Hematopoietic multipotent progenitor cell treated with erythropoietin and hydrocortisone succinate and interleukin-3 and kit ligand, for 15 days (in vitro differentiated cells): ENCODE data around the gene GATM.

ENCODE experiments used
- DNase-seq: peaks from one replicate; pipeline ENCODE4 v3.0.0-alpha.2; 2015; ENCODE audit warnings: low spot score

Gene GATM, protein sequence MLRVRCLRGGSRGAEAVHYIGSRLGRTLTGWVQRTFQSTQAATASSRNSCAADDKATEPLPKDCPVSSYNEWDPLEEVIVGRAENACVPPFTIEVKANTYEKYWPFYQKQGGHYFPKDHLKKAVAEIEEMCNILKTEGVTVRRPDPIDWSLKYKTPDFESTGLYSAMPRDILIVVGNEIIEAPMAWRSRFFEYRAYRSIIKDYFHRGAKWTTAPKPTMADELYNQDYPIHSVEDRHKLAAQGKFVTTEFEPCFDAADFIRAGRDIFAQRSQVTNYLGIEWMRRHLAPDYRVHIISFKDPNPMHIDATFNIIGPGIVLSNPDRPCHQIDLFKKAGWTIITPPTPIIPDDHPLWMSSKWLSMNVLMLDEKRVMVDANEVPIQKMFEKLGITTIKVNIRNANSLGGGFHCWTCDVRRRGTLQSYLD

DNA sequence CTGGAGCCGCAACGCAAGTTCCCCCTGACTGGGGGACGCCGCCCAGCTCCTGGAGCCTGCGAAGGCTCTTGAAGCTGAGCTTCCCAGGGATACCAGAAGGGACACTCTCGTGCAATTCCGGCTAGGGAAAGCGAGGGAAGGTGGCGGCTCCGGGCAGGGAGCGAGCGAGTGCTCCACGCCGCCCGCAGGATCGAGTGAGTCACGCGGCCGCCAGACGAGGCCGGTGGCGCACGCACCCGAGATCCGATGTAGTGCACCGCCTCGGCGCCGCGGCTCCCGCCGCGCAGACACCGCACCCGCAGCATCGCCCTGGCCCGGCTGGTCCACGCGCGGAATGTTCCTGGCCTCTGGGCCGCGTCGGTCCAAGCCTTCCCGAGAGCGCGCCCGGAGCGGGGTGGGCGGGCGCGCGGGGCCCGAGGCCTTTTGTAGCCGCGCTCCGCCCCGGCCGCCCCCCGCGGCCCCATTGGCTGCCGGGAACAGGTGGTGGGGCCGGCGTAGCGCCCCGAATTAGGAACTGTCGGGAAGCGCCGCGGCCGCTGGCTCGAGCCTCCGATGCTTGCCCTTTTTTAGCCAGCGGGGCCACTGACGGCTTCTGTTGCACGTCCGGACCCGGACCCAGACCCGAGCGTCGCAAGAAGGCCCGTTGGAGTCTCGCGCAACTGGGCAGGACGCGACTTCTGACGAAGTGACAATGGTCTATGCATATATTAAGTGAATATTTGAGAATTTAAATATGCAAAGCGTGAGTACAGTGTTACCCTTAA is at the start of gene GATM:
Gene GATM, minus strand, starts transcription at position 396 of the 764 bp plus-strand sequence. Its CDS starts 91 bp downstream, at position 305.
- no peak for DNase-seq

DNA sequence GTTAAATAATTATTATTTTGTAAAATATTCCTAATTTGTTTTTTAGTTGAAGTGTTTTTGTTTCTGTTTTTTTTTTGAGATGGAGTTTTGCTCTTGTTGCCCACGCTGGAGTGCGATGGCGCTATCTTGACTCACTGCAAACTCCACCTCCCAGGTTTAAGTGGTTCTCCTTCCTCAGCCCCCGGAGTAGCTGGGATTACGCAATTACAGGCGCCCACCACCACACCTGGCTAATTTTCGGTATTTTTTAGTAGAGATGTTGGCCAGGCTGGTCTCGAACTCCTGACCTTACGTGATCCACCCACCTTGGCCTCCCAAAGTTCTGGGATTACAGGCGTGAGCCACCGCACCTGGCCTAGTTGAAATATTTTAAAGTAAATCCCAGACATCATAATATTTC is 48.7 kb upstream of the GATM start:
- no peak for DNase-seq

DNA sequence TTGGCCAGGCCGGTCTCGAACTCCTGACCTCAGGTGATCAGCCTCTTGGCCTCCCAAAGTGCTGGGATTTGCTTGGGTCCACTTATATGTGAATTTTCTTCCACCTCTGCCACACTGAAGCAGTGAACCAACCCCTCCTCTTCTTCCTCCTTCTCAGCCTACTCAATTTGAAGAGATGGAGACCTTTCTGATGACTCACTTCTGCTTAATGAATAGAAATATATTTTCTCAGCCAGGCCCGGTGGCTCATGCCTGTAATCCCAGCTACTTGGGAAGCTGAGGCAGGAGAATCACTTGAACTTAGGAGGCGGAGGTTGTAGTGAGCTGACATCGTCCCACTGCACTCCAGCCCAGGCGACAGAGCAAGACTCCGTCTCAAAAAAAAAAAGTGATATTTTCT is 46.8 kb upstream of the GATM start:
- DNase-seq: no peak

DNA sequence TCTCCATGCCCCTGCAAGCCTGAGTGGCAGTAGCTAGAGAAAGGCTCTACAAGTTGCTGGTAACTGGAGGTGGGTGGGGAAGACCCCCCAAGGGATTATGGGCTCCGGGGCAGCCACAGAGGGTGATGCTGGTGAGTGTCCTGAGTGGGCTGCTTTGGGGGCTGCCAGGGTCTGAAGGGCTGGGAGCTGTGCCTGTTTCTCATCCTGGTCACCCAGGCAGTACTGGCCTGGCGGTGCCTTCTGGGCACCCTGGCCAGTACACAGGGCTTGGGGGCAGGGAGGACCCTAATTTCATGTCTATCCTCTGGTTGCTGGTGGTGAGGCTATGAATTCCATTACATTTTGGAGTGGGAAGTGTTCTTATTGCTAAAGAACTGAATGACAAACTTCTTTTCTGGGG is 46.1 kb upstream of the GATM start:
- DNase-seq: no peak

DNA sequence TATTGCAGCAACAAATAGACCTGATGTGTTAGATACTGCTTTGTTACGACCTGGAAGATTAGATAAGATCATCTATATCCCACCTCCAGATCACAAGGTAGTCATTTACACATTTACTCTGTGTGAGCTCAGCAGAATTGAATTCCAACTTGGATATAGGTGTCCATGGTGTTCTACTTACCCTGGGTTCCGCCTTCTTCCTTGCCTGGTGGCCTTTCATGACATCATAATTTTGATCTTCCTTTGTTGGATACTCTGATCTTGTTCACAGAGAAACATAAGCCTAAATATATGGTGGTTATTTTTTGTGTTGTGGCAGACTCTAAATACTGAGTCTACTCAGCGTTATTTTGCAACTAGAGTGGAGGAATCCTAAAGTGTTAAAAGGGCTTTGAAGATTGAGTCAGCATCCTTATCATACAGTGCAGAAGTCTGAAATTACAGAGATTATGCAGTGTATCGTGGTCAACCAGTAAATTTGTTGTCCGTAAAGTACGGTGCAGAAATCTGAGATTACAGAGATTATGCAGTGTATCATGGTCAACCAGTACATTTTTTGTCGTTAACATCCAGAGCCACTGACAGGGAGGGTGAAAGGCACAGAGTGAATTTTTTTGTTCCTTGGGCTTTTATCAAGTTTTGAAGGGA is 39.1 kb upstream of the GATM start:
- peak; percentile 12 for DNase-seq

DNA sequence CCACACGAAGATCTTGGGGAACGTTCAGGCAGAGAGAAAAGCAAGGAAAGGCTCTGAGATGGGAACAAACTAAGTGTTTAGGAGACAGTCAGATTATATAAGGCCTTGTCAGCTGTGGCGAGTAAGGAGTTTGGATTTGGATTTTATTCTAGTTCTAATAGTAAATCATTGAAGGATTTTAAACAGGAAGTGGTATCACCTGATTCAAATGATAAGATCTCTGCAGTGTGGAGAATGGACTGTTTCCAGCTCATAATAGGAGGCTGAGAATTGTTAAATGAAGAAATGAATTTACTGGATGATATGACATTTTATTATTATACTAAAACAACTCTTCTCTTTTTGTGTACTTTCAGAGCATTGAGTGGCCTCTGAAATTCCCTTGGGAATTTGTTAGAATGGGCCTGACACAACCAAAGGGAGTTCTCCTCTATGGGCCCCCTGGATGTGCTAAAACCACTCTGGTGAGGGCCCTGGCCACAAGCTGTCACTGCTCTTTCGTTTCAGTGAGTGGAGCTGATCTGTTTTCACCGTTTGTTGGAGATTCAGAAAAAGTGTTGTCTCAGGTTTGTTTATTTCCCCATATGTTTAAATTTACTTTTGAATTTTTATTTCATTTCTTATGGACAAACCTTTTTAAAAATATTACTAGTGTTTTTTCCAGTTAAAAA is 36.0 kb upstream of the GATM start:
- no peak for DNase-seq

DNA sequence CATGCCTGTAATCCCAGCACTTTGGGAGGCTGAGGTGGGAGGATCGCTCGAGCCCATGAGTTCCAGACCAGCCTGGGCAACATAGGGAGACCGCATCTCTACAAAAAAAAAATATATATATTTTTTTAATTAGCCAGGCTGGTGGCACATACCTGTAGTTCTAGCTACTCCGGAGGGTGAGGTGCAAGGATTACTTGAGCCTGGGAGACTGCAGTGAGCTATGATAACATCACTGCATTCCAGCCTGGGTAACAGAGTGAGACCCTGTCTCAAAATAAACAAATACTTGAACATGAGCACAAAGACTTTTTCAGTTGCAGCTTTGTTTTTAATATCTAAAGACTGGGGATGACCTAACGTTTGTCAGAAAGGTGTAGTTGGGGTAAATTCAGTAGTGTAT is 31.3 kb upstream of the GATM start:
- no peak for DNase-seq

DNA sequence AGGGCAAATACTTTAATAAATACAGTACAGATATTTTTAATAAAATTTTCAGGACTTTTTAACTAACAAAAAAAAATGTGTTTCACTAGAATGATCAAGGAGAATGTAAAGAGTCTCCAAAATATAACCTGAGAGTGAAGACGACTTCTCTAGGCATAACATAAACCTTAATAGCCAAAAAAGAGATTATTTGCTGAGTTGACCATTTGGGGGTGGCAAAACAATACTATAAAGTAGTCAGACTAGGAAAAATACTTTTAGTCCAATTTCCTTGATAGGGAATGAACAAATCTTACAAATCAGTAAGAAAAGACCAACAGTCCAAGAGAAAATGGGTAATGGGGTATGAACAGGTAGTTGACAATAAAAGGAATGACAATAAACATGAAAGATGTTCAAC is 29.4 kb upstream of the GATM start:
- DNase-seq: no peak

DNA sequence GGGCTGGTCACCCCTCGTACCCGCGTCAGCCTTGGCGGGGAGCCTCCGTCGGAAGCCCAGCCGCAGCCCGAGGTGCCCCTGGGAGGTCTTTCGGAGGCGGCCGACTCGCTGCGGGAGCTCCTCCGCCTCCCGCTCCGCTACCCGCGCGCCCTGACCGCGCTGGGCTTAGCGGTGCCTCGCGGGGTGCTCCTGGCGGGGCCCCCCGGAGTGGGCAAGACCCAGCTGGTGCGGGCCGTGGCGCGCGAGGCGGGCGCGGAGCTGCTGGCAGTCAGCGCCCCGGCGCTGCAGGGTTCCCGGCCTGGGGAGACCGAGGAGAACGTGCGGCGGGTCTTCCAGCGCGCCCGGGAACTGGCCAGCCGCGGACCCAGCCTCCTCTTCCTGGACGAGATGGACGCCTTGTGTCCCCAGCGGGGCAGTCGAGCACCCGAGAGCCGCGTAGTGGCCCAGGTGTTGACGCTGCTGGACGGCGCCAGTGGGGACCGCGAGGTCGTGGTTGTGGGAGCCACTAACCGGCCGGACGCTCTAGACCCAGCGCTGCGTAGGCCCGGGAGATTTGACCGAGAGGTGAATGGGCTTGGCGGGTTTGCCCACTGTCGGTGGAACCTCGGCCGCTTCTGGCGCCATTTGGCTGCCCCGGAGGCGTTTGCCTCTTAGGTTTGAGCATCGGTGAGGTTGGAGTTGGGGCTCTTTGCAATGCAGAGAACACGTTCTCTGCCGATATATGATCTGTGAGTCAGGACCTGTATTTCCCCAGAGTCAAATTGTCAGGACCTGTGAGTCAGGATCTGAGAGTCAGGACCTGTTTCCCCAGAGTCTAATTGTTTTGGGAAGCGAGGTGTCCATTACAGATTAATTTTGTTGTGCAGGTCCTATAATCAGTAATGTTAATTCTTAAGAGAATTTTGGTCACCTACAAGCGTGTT is 24.9 kb upstream of the GATM start:
- DNase-seq: peak; percentile 24

DNA sequence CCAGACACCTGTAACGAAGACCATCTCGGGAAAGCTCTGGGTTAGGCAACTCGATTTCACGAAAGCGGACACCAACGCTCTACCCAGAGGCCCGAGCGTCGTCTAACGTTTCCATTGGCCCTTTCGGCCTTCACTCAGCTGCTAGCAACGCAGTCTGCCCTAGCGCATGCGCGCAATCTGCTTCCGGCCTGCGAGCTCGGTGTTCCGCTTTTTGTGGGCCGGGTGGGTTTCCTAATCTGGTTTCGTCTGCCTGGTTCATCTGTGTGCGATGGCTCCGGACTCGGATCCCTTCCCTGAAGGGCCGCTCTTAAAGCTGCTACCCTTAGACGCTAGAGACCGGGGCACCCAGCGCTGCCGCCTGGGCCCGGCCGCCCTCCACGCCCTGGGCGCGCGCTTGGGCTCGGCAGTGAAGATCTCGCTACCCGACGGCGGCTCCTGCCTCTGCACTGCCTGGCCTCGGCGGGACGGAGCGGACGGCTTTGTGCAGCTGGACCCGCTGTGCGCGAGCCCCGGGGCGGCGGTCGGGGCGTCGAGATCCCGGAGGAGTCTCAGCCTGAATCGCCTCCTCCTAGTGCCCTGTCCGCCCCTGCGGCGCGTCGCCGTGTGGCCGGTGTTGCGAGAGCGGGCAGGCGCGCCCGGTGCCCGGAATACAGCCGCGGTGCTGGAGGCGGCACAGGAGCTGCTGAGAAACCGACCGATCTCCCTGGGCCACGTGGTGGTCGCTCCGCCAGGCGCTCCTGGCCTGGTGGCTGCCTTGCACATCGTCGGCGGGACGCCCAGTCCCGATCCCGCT is 24.0 kb upstream of the GATM start:
- DNase-seq: peak; percentile 98

DNA sequence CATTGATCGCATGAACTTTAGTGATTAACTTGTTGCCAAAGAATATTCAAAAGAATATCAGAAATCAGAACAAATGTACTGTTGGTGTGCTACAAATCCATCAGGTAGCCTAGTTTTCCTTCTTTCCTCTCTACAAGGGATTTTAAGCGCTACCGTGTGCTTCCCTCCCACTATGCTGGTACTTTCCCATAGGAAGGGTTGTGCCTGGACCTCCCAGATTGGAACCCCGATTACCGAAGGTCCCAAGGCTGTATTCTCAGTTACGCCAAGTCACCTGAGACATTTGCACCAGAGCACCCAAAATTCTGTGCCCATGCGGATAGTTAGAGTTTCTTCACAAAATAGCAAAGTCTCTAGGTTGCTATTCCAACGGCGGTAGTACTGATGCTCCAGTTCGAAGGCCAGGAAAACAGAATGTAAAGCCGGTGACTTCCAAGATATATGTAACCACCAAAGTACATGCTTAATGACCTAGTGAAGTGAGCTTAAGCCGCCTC is 23.4 kb upstream of the GATM start:
- peak; percentile 30 for DNase-seq

DNA sequence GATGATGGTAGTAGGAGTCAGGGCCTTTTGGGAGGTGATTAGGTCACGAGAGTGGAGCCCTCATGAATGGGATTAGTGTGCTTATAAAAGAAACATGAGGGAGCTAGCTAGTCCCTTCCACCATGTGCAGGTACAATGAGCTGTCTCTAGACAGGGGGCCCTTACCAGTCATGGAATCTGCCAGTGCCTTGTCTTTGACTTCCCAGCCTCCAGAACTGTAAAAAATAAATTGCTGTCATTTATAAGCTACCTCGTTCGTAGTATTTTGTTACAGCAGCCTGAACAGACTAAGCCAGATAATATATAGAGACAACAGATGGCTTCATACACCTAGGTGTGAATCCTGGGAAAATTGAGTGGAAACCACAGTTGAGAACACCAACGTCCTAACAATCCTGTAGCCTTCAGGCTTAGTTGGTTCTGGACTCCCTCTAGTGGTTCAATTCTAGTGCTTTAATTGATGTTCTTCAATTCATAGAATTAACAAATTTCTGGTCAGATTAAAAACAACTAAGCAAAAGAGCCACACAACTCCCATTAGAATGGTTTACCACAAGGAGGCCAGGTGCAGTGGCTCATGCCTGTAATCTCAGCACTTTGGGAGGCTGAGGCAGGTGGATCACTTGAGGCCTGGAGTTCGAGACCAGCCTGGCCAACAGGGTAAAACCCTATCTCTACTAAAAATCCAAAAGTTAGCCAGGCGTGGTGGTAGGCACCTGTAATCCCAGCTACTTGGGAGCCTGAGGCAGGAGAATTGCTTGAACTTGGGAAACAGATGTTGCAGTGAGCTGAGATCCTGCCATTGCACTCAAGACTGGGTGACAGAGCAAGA is 21.3 kb upstream of the GATM start:
- peak; percentile 64 for DNase-seq

DNA sequence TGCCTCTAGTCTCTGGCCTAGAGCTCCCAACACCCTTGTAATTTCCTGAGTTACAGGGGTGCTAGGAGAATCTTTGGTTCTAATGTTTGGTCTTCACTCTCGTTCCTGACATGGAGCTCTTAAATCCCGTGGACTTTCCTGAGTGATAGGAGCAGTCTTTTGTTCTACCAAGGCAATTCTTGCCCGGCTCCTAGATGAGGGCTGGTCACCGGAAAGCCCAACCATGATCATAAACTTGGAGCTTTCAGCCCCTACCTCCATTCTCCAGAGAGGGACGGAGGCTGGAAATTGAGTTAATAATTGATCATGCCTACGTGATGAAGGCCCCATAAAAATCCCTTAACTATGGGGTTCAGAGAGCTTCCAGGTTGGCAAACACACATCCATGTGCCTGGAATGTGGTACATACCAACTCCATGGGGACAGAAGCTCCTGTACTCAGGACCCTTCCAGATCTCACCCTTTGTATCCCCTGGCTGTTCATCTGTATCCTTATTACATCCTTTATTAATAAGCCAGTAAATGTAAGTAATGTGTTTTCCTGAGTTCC is 18.8 kb upstream of the GATM start:
- DNase-seq: no peak

DNA sequence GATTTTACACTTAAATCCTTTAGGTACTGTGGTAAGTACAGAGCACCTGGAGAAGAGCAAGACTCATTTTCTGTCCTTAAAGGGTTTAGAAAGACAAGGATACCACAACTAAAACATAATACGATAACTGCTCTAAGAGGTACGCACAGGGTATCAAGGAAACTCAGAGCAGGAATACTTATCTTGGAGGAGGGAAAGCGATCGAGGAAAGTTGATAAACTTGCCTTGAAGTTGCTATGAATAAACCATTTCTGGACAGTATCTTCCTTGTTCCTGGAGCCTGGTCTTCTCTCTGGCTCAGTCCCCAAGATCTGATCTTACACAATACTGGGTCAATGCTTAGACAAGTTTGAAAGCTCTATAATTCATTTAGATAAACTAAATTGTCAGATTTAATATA is 17.6 kb upstream of the GATM start:
- DNase-seq: no peak

DNA sequence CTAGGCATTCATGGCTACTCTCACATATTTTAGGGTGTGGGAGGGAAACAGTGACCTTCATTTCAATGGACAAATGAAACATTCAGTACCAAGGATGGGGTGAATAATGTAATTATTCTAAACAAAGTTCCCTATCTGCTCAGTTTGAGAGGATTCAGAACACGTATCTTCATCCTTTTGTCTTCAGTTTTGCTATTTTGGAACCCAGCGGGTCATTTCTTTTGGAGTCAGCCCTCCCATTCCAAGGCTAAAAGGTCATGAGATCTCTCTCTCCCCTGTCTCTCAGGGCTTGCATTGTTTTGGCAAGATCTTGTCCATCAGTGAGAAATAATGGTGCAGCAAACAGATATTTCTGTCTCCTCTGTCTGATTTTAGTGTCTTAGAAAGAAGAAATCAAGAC is 16.3 kb upstream of the GATM start:
- DNase-seq: no peak

DNA sequence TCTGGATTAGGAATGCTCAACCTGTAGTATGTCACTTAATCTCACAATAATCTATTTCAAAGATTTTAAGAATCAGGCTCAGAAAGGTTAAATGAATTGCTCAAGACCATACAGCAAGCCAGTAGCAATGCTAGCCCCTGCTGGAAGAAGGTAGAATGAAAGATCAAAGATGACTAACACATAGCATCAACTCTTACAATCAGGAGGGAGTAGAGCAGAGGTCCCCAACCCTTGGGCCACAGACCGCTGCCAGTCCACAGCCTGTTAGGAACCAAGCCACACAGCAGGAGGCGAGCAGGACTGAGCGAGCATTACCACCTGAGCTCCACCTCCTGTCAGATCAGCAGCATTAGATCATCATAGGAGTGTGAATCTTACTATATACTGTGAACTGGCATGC is 15.5 kb upstream of the GATM start:
- no peak for DNase-seq

DNA sequence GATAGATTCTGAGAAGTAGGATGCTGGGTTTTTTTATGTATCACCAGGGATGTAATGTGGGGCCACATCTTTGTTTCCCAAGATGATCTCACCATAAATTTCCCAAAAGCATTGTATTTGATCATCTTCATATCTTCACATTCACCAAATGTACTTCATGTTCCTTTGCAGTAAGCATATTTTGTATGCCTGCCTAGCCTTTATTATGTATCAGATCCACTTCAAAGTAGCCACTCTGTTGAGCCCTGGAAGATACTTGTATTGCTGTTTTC is 14.2 kb upstream of the GATM start:
- no peak for DNase-seq

DNA sequence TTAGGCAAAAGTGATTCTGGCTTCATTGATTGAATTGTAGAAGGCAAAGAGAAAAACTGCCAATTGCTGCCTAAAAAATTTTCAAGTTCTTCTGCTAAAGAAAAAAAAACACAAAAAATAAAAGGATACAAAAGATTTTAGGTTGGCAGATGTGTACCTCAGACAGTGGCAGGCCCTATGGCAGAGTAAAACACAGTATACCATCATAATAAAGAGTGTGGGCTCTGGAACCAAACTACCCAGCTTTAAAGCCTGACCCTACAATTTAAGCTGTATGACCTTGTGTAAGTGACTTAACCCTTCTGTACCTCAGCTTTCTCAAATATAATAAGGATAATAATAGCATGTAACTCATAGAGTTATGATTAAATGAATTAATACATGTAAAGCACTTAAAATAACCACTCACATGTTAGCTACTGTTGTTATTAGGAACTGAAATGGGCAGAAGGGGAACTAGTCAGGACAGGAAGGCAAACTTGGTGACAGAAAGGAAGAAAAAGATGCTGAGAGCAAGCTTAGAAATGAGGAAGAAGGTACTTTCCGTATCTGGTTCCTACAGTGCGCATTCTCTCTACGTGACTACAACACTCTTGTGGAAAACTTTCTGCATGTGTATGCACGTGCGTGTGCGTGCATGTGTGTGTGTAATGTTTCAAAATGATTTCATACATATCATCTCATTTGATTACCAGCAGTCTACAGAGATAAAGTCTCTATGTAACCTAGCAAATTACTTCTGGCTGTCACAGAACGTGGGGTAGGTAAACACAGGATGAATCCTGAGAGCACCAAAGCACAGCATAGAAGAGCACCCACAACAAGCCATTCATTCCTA is 13.6 kb upstream of the GATM start:
- DNase-seq: no peak
